ENCODE data around the gene NKG7.
"Not testable (repeated sequence)": the region's sequence is repeated elsewhere in the genome, so short reads cannot be mapped to it uniquely, and the experiment has no call there.

NKG7 gene

DNA sequence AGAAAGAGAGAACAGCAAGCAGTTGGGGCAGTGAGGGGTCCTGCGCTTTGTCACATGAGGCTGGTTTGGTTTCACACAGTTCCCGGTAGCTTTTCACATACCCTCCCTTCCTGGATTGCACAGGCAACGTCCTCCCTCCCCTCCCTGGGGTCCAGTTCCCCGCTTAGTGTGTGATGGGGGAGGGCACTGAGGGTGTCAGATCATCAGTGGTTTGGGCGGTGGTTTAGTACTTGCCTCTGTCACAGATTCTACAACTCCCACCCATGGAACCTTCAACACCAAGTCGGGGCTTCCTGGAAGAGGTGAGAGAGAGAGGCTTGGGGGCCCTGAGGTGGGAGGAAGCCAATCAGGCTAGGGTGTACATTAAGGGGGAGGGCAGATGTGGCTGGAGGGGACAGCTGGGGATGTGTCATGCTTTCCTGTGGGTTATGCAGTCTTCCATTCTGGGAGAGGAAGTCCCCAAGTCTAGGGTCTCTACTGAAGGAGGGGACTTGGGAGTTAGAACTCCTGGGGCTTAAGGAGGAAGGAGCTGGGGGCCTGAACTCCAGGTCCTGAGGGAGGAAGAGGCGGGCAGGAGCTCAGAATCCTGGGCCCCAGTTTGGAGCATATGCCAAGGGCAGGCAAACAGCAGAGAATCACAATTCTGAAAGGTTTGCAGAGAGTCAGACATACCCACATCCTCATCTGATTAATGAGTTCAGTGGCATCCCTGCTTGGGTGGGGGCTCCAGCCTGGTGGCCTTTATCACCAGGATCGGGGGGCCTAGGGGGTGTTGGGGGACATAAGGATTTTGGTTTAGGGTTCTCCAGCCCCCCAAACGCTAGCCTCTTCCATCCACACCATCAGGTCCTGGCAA, at the start of gene NKG7:
TSS of gene NKG7 (minus strand) at position 6 of the 856 bp plus-strand sequence. CDS start 119 bp downstream, outside the sequence.
- DNase-seq: no peak

- DNase-seq: peak; percentile 85
Observed at GRCh38 chr19:51422053-51422448, 49.6 kb upstream of the NKG7 start.

GRCh38 chr19:51421229-51422052, 49.0 kb upstream of the NKG7 start:
- DNase-seq: no peak

GRCh38 chr19:51420511-51420910, 48.1 kb upstream of the NKG7 start:
- not testable (repeated sequence) for DNase-seq

DNA sequence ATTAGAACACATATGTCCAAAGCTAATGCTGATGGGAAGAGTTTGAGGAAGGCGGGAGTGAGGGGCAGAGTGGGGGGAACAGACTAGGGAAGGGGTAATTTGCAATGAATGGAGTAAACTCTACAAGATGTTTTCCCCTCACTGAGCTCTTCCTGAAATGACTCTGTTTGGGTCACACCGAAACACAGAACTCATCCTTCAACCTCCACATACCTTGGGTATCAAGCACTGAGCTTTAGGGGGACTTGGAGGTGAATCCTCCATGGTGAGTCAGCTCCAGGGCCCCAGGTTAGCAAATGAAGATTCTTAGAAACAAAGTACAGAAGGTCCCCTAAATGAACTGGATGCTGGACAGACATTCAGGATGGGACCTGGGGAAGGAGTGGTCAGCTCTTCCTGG, 46.3 kb upstream of the NKG7 start:
- no peak for DNase-seq

DNA sequence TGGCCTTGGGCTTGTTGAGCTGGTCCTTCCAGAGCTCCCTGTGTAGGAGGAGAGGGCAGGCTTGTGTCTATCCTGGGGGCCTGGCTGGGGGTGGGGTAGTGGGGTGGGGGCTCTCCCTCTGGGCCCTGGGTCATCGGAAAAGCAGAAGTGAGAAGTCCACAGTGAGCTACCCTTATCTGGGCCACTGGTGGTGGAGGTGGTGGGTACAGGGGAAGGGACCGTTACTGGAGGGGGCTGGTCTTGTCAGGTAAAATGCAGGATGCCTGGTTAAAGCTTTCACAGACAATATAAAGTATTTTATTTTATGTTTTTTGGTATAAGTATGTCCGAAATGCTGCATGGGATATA, 45.3 kb upstream of the NKG7 start:
- no peak for DNase-seq

DNA sequence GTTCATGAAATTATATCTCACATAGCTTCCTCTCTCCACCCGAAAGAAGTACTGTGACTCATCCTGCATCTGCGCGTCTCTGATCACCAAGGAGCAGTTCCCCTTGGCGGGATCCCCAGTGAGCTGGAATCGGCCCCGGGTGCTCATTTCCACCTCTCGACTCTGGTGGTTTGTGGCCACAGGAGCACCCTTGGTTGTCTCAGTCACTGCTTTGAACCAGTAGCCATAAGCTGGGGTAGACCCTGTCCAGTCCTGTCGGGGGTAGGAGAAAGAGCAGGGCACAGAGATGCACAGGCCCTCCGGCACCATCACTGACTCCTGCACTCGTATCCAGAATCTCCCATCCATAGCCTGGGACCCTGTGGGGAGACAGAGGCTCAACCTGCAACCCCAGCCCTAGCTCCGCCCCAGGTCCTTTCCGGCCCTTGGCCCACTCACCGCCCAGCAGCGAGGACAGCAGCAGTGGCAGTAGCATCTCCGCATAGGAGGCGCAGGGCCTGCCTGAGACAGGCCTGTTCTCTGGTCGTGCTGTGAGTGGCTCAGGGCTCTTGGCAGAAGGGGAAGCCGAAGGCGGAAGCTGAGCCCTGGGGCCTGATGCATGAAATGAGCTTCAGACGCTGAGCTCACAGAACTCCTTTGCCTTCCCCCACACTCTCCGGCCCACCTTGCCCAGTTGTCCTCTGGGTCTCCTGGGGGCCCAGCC, 44.8 kb upstream of the NKG7 start, which contains the start of gene SIGLEC10:
TSS of gene SIGLEC10 (minus strand) at position 536 of the 703 bp plus-strand sequence. CDS start at position 475, 61 bp downstream.
- DNase-seq: no peak

DNA sequence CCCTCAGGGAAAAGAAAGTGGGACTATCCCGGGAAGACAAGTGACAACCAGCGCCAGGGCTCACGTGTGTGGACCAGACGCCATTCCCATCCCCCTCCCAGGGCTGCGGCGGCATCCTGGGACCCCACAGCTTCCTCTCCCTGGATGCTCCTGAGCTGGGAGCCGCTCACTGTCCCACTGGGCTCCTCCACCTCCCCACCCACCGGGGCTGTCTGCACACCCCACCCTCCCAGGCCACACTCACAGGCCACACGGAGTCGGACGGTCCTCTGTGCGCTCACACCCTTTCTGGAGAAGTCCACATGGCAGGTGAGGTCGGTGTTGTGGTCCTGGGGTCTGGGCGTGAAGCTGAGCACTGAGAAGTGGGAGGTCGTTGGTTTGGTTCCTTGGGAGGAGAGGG, 44.0 kb upstream of the NKG7 start:
- not testable (repeated sequence) for DNase-seq

GRCh38 chr19:51415187-51415586, 42.7 kb upstream of the NKG7 start:
- DNase-seq: no peak

DNA sequence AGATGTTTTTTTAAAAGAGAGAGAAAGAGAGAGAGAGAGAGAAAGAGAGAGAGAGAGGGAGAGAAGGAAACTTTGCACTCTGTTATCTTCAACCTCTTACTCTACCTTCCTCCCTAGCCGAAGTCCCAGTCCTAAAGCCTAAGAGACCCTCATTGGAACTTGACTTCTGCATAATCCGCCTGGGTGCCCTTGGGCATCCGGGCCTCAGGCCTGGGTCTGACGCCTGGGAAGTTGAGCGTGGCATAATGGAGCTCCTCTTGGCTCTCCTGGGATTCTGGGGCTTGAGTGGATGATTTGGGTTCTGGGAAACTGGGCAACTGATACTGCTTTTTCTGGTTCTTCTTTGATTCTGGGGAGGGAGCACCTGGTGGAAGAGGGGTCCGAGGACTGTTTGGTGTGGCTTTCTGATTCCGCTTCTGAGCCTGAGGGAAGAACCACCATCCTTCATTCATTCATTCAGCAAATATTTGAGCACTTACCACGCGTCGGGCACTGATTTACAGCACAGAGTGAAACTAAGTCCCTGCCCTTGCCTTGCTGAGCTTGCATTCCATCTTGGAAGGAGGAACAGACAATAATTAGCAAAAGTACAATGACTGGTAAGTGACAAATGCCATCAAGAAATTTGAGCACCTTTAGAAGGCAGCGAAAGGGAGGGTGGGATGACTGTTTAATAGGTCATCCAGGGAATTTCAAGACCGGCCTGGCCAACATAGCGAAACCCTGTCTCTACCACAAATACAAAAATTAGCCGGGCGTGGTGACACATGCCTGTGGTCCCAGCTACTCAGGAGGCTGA, 38.7 kb upstream of the NKG7 start:
- DNase-seq: no peak

DNA sequence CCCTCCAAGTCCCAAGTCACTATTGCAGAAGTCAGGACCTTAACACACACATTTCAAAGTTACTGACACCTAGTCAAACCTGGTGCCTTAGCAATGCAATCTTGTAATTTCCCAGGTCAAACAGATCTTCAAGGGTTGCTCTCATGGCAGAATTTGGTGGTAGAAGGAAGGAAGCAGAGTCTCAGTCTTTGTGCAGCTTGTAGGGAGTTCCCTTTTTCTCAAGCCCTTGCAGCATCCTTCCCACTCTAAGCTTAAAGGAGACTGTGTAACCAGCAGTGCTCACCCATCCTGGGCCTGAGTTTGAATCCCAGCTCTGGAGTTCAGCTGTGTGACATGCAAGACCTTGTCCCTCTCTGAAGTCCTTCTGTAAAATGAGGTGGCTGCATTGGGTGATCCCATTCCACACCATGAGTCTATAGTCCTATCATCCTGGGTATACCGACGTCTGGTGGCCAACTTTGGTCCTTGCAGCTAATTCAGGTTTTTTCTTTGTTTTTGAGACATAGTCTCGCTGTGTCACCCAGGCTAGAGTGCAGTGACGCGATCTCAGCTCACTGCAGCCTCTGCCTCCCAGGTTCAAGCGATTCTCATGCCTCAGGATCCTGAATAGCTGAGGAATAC, 35.2 kb upstream of the NKG7 start:
- peak; percentile 44 for DNase-seq

- no peak for DNase-seq
Observed at GRCh38 chr19:51402117-51402516, 29.7 kb upstream of the NKG7 start.

DNA sequence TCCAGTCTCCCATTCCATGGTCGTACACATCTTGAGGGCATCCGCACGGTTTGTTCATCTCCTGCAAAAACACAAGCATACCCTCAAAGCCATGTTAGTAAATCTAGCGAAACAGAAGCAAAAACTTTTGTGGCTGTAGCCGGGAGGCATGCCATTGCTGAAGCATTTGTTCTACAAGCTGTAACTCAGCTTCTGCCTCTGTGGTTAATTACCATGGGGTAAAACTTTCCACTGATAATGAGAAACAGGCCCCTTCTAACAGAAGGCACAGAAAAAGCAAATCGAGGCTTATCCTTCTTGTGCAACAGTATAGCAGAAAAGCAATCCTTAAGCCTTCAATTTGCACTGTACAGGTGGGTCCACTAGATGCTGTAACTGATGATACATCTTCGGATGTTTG, 27.5 kb upstream of the NKG7 start:
- DNase-seq: not testable (repeated sequence)

GRCh38 chr19:51399231-51399630, 26.8 kb upstream of the NKG7 start:
- no peak for DNase-seq

DNA sequence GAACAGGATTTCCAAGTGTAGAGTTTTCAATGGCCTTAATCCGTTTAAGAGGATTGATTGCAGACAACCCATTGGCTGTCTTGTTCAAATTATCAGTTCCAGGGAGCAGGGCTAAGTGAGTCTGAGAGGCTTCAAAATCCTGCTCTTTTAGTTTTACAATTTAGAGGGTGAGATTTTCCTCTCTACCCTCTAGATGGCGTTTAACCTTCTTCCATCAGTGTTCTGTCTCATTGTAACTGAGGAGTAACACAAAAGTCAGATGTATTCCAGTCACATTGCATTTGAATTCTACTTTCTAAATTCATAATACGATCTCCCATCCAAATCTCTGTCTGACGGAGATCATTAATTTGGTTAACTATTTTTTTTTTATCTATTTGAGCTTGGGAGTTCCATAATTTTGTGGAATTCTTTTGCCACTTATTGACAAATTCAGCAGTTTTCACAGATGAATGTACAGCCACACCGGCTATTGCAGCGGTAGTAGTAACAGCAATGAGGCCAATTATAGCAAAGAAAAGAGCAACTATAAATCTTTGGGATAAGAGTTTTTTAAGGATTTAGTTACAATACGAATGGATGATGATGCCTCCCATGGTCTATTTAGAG, 25.7 kb upstream of the NKG7 start:
- no peak for DNase-seq

DNA sequence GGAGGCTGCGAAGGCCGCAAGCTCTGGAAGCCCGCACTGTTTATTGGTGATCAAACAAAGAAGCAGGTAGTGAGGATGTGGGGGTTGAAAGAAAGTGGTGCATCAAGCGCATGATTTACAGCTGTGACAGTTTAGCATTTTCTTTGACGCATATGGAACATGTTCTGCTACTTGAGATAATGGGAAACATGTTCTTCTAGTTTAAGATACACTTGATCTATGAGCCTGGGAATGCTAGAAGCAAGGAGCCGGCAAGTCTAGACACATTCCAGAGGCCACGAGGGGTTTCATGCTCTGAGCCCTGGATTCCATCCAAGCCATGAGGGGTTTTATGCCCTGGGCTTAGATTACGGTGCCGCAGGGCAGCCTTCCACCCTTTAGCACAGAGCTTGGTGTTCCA, 25.0 kb upstream of the NKG7 start:
- DNase-seq: not testable (repeated sequence)

DNA sequence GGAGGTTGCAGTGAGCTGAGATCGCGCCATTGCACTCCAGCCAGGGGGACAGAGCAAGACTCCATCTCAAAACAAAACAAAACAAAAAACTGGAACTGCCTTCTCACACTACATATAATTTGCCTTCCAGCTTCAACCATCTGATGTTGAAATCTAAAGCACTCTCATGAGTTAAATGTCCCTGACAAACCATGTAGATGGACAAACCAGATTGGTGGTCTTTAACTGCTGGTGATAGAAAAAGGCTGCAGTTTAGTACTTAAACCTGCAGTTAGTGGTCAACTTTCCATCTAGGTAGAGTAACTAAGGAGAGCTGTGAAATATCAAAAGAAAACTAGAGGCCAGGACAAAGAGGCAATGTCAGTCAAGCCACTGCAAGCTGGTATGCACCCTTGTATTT, 23.7 kb upstream of the NKG7 start:
- no peak for DNase-seq

DNA sequence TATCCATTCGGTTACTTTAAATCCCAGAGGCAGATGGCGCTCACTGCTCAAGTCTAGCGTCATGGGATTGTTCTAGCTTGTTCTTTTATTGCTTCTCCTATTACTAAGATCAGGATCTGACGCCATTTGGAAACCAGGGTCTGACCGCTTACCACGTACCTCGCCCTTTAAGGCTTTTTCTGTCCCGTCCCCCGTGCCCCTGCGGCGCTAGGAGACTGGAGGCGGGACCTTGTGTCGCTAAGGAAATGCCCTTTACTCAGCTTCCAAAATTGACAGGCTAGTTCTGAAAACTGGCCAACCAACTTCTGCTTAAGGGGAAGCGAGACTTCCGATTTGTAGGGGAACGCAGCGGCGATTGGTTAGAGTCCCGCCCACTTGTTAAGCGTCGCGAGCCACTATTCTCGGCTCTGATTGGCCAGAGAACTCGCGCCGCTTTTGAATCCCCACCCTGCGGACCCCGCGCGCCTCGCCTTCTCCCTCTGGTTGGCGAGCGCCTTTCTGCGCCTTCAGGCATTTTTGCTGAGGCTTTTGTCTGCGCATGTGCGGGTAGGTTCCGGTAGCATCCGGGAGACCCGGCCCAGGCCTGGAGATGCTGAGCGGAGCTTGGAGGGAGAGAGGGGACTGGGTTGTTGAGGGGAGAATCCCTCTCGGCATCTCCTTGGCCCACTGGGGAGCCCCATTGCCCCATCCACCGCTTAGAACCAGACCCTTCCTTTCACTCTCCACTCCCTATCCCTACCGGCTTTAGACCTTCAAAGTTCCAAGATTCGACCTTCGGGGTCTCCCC, 21.8 kb upstream of the NKG7 start:
- DNase-seq: peak; percentile 96

DNA sequence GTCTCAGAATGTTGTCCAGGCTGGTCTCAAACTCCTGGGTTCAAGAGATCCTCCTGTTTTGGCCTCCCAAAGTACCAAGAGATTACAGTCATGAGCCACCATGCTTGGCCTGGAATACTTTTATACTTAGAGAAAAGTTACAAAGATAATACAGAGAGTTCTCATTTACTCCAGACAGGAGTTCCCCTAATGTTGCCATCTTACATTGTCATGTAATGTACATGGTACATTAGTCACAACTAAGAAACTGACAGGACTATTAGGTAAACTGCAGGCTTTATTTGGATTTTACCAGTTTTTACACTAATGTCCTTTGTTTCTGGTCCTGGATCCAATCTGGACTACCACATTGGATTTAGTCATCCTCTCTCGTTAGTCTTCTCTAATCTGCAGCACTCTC, 20.2 kb upstream of the NKG7 start:
- no peak for DNase-seq

GRCh38 chr19:51391073-51391611, 18.7 kb upstream of the NKG7 start:
- DNase-seq: no peak

Measured in retina (tissue), 1 donor.